T-helper 1 cell (primary cell): ENCODE data around the gene PSD4.

Source experiments
- DNase-seq, 5 donors: peaks; one replicate each; pipeline ENCODE4 v3.0.0-alpha.2; 2012 to 2020

PSD4 gene

GRCh38 chr2:113169002-113169530 is 4.7 kb upstream of the PSD4 start:
- peak in 1 of 5 donors; percentile 74 for DNase-seq

- DNase-seq, result no peak
Observed at GRCh38 chr2:113169586-113169985, 4.2 kb upstream of the PSD4 start.

GRCh38 chr2:113171334-113172075 is 2.3 kb upstream of the PSD4 start:
- no peak for DNase-seq

- DNase-seq, result no peak
Observed at GRCh38 chr2:113172721-113173541, 840 bp upstream of the PSD4 start.

- peak in 1 of 5 donors; percentile 42 for DNase-seq
Observed at GRCh38 chr2:113174376-113174750, 592 bp downstream of the PSD4 start.

- DNase-seq, result peak; percentile 20 to 95 (median 45)
Observed at GRCh38 chr2:113175042-113175628, 1.4 kb downstream of the PSD4 start.

GRCh38 chr2:113175736-113176695 is 2.2 kb downstream of the PSD4 start:
- peak in 1 of 5 donors; percentile 67 for DNase-seq

GRCh38 chr2:113176696-113177355 is 3.1 kb downstream of the PSD4 start:
- no peak for DNase-seq

GRCh38 chr2:113178069-113178746 is 4.4 kb downstream of the PSD4 start:
- no peak for DNase-seq

GRCh38 chr2:113178891-113179290 is 5.1 kb downstream of the PSD4 start:
- no peak for DNase-seq

- DNase-seq, result no peak
Observed at GRCh38 chr2:113179446-113180045, 5.8 kb downstream of the PSD4 start.

- no peak for DNase-seq
Observed at GRCh38 chr2:113180131-113180946, 6.6 kb downstream of the PSD4 start.

GRCh38 chr2:113181258-113182051 is 7.7 kb downstream of the PSD4 start:
- DNase-seq, result peak in 1 of 5 donors; percentile 47

- no peak for DNase-seq
Observed at GRCh38 chr2:113182471-113183260, 8.9 kb downstream of the PSD4 start.

- DNase-seq, result no peak
Observed at GRCh38 chr2:113183264-113183663, 9.5 kb downstream of the PSD4 start.

GRCh38 chr2:113183703-113184102 is 9.9 kb downstream of the PSD4 start:
- no peak for DNase-seq

- no peak for DNase-seq
Observed at GRCh38 chr2:113184531-113185230, 10.9 kb downstream of the PSD4 start.
